ENCODE measurements around the gene THBS1.

Gene THBS1

DNA sequence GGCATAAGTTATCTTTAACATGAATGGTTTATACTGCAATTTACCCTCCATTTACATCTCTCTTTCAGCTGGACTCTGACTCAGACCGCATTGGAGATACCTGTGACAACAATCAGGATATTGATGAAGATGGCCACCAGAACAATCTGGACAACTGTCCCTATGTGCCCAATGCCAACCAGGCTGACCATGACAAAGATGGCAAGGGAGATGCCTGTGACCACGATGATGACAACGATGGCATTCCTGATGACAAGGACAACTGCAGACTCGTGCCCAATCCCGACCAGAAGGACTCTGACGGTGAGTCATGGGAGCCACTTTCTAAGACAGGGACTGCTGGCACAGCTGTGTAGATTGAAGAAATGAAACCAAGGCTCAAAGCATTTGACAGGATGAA is 11.6 kb downstream of the THBS1 start:
- Histone ChIP-seq H3K4me3 (replicated peaks; ENCODE audit: insufficient read depth, low read length) (no peak overlapping the region), H3K27me3 (ENCODE audit: insufficient read depth, poor library complexity, severe bottlenecking) (no peaks in the 10 kb centered on the region), H3K27ac (replicated peaks) (no peak overlapping the region)
- DNase-seq (ENCODE audit: low read depth in 1 of 2, low spot score in 1 of 2): no peak
- TF ChIP-seq, protein P1, sequence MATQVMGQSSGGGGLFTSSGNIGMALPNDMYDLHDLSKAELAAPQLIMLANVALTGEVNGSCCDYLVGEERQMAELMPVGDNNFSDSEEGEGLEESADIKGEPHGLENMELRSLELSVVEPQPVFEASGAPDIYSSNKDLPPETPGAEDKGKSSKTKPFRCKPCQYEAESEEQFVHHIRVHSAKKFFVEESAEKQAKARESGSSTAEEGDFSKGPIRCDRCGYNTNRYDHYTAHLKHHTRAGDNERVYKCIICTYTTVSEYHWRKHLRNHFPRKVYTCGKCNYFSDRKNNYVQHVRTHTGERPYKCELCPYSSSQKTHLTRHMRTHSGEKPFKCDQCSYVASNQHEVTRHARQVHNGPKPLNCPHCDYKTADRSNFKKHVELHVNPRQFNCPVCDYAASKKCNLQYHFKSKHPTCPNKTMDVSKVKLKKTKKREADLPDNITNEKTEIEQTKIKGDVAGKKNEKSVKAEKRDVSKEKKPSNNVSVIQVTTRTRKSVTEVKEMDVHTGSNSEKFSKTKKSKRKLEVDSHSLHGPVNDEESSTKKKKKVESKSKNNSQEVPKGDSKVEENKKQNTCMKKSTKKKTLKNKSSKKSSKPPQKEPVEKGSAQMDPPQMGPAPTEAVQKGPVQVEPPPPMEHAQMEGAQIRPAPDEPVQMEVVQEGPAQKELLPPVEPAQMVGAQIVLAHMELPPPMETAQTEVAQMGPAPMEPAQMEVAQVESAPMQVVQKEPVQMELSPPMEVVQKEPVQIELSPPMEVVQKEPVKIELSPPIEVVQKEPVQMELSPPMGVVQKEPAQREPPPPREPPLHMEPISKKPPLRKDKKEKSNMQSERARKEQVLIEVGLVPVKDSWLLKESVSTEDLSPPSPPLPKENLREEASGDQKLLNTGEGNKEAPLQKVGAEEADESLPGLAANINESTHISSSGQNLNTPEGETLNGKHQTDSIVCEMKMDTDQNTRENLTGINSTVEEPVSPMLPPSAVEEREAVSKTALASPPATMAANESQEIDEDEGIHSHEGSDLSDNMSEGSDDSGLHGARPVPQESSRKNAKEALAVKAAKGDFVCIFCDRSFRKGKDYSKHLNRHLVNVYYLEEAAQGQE (IDR thresholded peaks at IDR 0.05; ENCODE audit: insufficient replicate concordance, low read depth): no peak
- TF ChIP-seq GABPA (IDR thresholded peaks at IDR 0.05; ENCODE audit: low read depth) (no peak), SPI1 (IDR thresholded peaks at IDR 0.05; ENCODE audit: borderline replicate concordance, low read depth) (no peak), POLR2AphosphoS5 (IDR thresholded peaks at IDR 0.05; ENCODE audit: low read depth) (no peak)
- TF ChIP-seq, protein P2, sequence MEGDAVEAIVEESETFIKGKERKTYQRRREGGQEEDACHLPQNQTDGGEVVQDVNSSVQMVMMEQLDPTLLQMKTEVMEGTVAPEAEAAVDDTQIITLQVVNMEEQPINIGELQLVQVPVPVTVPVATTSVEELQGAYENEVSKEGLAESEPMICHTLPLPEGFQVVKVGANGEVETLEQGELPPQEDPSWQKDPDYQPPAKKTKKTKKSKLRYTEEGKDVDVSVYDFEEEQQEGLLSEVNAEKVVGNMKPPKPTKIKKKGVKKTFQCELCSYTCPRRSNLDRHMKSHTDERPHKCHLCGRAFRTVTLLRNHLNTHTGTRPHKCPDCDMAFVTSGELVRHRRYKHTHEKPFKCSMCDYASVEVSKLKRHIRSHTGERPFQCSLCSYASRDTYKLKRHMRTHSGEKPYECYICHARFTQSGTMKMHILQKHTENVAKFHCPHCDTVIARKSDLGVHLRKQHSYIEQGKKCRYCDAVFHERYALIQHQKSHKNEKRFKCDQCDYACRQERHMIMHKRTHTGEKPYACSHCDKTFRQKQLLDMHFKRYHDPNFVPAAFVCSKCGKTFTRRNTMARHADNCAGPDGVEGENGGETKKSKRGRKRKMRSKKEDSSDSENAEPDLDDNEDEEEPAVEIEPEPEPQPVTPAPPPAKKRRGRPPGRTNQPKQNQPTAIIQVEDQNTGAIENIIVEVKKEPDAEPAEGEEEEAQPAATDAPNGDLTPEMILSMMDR (IDR thresholded peaks at IDR 0.05; ENCODE audit: insufficient read depth, low read length): no peak

- no peak for DNase-seq (ENCODE audit: low read depth in 1 of 2, low spot score in 1 of 2)
- Histone ChIP-seq H3K27me3 (ENCODE audit: insufficient read depth, poor library complexity, severe bottlenecking) (no peaks in the 10 kb centered on the region), H3K4me3 (replicated peaks; ENCODE audit: insufficient read depth, low read length) (no peak overlapping the region), H3K27ac (replicated peaks) (no peak overlapping the region)
- TF ChIP-seq SPI1 (IDR thresholded peaks at IDR 0.05; ENCODE audit: borderline replicate concordance, low read depth) (no peak), POLR2AphosphoS5 (IDR thresholded peaks at IDR 0.05; ENCODE audit: low read depth) (no peak), GABPA (IDR thresholded peaks at IDR 0.05; ENCODE audit: low read depth) (no peak)
- TF ChIP-seq, protein P1 (IDR thresholded peaks at IDR 0.05; ENCODE audit: insufficient replicate concordance, low read depth): no peak
- TF ChIP-seq, protein P2 (IDR thresholded peaks at IDR 0.05; ENCODE audit: insufficient read depth, low read length): no peak
Measured at GRCh38 chr15:39593071-39593655, 12.3 kb downstream of the THBS1 start.

DNA sequence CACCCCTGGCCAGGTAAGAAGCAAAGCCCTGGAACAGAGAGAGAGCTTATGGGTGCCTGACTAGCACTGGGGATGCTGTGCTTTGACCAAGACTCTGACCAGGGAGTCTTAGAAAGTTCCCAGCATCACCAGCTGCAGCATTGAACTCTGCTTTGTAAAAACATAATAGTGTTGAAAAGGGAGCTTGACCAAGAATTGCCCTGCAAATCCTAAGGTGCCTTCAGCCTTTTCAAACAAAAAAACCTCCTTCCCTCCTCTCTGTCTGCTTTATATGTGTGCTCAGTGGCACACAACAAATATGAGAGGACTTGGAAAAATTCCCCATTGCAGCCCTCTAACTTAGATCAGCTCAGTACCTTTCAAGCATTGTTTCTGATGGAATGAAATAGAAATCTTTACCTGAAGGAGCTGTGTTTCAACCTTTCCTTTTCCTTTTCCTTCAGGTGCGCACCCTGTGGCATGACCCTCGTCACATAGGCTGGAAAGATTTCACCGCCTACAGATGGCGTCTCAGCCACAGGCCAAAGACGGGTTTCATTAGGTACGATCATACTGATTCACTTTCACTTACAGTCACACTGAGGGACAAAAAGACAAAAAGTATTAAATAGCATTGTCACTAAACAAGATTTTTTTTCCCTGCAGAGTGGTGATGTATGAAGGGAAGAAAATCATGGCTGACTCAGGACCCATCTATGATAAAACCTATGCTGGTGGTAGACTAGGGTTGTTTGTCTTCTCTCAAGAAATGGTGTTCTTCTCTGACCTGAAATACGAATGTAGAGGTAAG is 13.0 kb downstream of the THBS1 start:
- TF ChIP-seq, protein P2 (IDR thresholded peaks at IDR 0.05; ENCODE audit: insufficient read depth, low read length): no peak
- TF ChIP-seq SPI1 (IDR thresholded peaks at IDR 0.05; ENCODE audit: borderline replicate concordance, low read depth): no peak
- TF ChIP-seq POLR2AphosphoS5 (IDR thresholded peaks at IDR 0.05; ENCODE audit: low read depth): no peak
- no peak for TF ChIP-seq GABPA (IDR thresholded peaks at IDR 0.05; ENCODE audit: low read depth)
- TF ChIP-seq, protein P1 (IDR thresholded peaks at IDR 0.05; ENCODE audit: insufficient replicate concordance, low read depth): no peak
- H3K4me3 ChIP-seq (replicated peaks; ENCODE audit: insufficient read depth, low read length): no peak overlapping the region

More for the DNA sequence above, 13.0 kb downstream of the THBS1 start:
- H3K27ac ChIP-seq (replicated peaks): no peak overlapping the region
- DNase-seq (ENCODE audit: low read depth in 1 of 2, low spot score in 1 of 2): no peak
- no peaks in the 10 kb centered on the region for H3K27me3 ChIP-seq (ENCODE audit: insufficient read depth, poor library complexity, severe bottlenecking)

Data from HL-60 (cell line).